ENCODE measurements around the gene ATP8B4. TPM values are rescaled to one million over a fixed set of nuclear protein-coding genes. Genes with fewer than 3 reads are reported as not detected.

ATP8B4 gene
- total RNA-seq, 6 experiments from 2014 or later, result 0.31 to 1.6 (median 0.91) TPM

DNA sequence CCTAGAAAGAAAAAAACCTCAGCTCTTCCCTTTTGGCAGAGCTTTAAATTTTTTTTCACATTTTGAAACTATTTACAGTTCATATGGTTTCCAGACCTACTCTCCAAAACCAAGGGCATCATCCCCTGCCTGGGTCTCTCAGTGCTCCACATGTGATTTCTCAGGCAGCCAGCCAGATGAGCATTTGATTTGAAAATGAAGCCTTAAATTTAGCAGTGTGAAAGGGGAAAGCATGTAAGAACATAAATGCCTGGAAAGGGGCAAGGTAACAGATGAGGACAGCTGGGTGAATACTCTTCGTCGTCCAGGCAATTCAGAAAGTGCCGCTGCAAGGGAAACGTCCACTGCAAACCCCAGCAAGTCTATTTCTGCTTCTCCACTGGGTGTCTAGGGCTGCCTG, 94.8 kb downstream of the ATP8B4 start:
- H3K9me3 Mint-ChIP-seq, result no peaks in the 10 kb centered on the region
- no peaks in the 10 kb centered on the region for H3K4me1 Mint-ChIP-seq (ENCODE audit: low read depth)

DNA sequence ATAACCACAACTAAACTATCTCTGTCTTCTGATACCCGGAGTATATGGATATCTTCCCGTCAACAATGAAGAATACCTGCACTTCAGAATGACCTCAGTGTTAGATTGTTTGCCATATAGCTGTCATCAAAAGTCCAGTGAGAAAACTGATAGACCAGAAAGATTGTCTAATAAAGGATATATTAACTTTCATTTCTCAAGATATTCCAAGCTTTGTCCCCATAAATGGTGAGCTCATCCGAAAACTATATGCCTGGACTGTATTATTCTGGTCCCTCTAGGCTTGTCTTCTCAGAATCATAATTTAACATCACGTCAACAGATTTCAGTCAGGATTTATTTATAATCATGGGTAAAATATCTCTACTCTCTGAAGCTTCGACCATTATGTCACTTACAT, 100.5 kb downstream of the ATP8B4 start:
- peaks cover 2% of the 10 kb centered on the region for H3K27me3 Mint-ChIP-seq (ENCODE audit: insufficient read depth)
- TF ChIP-seq, protein P1, sequence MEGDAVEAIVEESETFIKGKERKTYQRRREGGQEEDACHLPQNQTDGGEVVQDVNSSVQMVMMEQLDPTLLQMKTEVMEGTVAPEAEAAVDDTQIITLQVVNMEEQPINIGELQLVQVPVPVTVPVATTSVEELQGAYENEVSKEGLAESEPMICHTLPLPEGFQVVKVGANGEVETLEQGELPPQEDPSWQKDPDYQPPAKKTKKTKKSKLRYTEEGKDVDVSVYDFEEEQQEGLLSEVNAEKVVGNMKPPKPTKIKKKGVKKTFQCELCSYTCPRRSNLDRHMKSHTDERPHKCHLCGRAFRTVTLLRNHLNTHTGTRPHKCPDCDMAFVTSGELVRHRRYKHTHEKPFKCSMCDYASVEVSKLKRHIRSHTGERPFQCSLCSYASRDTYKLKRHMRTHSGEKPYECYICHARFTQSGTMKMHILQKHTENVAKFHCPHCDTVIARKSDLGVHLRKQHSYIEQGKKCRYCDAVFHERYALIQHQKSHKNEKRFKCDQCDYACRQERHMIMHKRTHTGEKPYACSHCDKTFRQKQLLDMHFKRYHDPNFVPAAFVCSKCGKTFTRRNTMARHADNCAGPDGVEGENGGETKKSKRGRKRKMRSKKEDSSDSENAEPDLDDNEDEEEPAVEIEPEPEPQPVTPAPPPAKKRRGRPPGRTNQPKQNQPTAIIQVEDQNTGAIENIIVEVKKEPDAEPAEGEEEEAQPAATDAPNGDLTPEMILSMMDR (IDR thresholded peaks at IDR 0.05), result no peak
- no peak overlapping the region for H3K4me3 Mint-ChIP-seq
- H3K4me1 Mint-ChIP-seq (ENCODE audit: low read depth), result peaks cover 6% of the 10 kb centered on the region; the same call in 1 of the 2 replicates
- no peaks in the 10 kb centered on the region for H3K36me3 Mint-ChIP-seq (ENCODE audit: low read depth)
- DNase-seq, result no peak
- H3K9me3 Mint-ChIP-seq, result no peaks in the 10 kb centered on the region
- no peak overlapping the region for H3K27ac Mint-ChIP-seq

More for the DNA sequence above, 94.8 kb downstream of the ATP8B4 start:
- no peak for DNase-seq
- TF ChIP-seq, protein P1 (IDR thresholded peaks at IDR 0.05), result no peak
- Mint-ChIP-seq H3K27ac (no peak overlapping the region), H3K36me3 (ENCODE audit: low read depth) (no peaks in the 10 kb centered on the region), H3K4me3 (no peak overlapping the region; the same call in 1 of the 2 replicates), H3K27me3 (ENCODE audit: insufficient read depth) (peaks cover 2% of the 10 kb centered on the region; the same call in 1 of the 2 replicates)

DNA sequence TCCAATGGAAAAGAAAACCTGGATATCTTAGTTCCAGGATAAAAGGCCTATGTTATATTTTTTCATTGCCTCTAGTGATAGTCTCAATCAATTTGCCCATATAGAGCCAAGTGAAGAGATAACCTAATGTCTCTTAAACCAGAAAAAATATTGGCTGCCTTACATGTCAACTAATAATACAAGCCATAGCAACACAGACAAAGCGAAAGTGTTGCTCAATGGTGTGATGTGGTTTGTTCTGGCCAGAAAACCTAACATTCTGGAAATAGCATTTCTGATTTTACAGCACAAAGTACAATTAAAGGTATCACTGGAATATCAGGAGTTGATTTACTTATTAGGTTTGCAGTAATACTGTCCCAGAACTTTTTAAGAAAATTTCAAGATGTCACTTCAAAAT, 101.5 kb downstream of the ATP8B4 start:
- Mint-ChIP-seq H3K27ac (no peak overlapping the region), H3K9me3 (no peaks in the 10 kb centered on the region), H3K36me3 (ENCODE audit: low read depth) (no peaks in the 10 kb centered on the region), H3K4me1 (ENCODE audit: low read depth) (peaks cover 6% of the 10 kb centered on the region; the same call in 1 of the 2 replicates), H3K27me3 (ENCODE audit: insufficient read depth) (peaks cover 2% of the 10 kb centered on the region), H3K4me3 (no peak overlapping the region)
- DNase-seq, result no peak
- TF ChIP-seq, protein P1 (IDR thresholded peaks at IDR 0.05), result no peak

DNA sequence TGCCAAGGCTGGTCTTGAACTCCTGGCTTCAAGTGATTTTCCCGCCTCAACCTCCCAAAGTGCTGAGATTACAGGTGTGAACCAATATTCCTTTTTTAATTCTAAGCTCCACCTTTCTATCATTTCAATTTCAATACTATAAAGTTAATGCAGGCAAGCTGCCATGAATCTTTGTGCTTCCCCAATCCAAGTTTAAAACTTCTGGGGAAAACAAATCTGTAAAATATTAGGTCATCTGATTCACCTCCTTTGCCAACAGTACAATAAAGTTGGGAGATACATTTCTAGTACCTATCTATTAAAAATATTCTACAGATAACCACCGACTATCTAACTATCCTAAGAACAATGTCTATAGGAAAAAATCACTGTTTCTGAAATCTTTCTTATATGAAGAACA, 102.1 kb downstream of the ATP8B4 start:
- Mint-ChIP-seq H3K27me3 (ENCODE audit: insufficient read depth) (peaks cover 2% of the 10 kb centered on the region), H3K27ac (no peak overlapping the region), H3K4me3 (no peak overlapping the region), H3K36me3 (ENCODE audit: low read depth) (no peaks in the 10 kb centered on the region), H3K4me1 (ENCODE audit: low read depth) (peaks cover 6% of the 10 kb centered on the region; the same call in 1 of the 2 replicates), H3K9me3 (no peaks in the 10 kb centered on the region)
- TF ChIP-seq, protein P1 (IDR thresholded peaks at IDR 0.05), result no peak
- no peak for DNase-seq

DNA sequence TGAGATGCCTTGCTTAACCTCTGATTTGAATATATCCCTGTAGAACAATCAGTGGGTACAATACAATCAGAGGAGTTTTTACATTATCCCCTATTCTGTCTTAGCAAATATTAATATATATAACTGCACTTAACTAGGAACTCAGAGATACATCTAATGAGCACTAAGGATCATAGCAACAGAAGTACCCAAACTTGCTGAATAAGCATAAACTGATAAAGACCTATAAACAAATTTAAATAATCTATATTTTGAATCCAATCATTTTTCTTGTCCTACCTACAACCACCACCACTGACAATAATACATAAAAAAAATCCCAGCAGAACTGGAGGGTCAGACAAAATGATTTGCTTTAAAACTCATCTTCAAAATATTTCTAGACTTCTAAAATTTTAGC, 106.2 kb downstream of the ATP8B4 start:
- no peaks in the 10 kb centered on the region; the same call in 1 of the 2 replicates for H3K27me3 Mint-ChIP-seq (ENCODE audit: insufficient read depth)
- H3K9me3 Mint-ChIP-seq, result no peaks in the 10 kb centered on the region
- DNase-seq, result no peak
- no peaks in the 10 kb centered on the region for H3K36me3 Mint-ChIP-seq (ENCODE audit: low read depth)
- H3K27ac Mint-ChIP-seq, result no peak overlapping the region
- TF ChIP-seq, protein P1 (IDR thresholded peaks at IDR 0.05), result no peak
- H3K4me3 Mint-ChIP-seq, result no peak overlapping the region
- peaks cover 6% of the 10 kb centered on the region; the same call in 1 of the 2 replicates for H3K4me1 Mint-ChIP-seq (ENCODE audit: low read depth)

DNA sequence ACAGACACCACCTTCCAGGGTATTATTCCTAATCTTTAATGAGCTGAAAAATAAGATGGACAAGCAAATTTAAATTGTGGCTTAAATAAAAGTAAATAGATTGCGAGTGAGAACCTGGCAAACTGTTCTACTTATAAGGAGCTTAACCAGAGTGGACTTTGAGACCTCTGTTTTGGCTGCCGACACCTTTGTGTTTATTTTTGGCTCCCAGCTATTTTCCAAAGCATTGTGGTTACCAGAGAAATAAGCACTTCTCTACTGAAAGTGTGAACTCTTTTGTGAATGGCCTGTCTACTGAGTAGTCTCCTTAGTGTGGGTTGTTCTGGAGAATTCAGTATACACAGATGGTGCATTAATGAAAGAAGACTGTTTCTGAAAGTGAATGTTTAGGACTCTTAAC, 109.4 kb downstream of the ATP8B4 start:
- no peak overlapping the region for H3K4me3 Mint-ChIP-seq
- no peak for DNase-seq
- H3K36me3 Mint-ChIP-seq (ENCODE audit: low read depth), result no peaks in the 10 kb centered on the region
- no peak overlapping the region for H3K27ac Mint-ChIP-seq
- no peaks in the 10 kb centered on the region for H3K27me3 Mint-ChIP-seq (ENCODE audit: insufficient read depth)
- no peaks in the 10 kb centered on the region for H3K9me3 Mint-ChIP-seq
- no peaks in the 10 kb centered on the region for H3K4me1 Mint-ChIP-seq (ENCODE audit: low read depth)
- TF ChIP-seq, protein P1 (IDR thresholded peaks at IDR 0.05), result no peak

Data from HFFc6 (cell line).